Head of caudate nucleus (tissue), 42 donors: ENCODE data around the gene ISM1.

Experiments used
- DNase-seq, 42 donors: peaks; one replicate each; pipeline versions ENCODE4 v3.0.0 to v3.0.0-alpha.2; 2020 to 2021; ENCODE audit warnings: mixed read lengths in 7 of 42
- intact Hi-C: fragments of 100-400 bp; cut with DNase I; formaldehyde crosslinking; loops from one replicate; pipeline ENCODE4 v1.15.0; 2022

The ISM1 gene

DNA sequence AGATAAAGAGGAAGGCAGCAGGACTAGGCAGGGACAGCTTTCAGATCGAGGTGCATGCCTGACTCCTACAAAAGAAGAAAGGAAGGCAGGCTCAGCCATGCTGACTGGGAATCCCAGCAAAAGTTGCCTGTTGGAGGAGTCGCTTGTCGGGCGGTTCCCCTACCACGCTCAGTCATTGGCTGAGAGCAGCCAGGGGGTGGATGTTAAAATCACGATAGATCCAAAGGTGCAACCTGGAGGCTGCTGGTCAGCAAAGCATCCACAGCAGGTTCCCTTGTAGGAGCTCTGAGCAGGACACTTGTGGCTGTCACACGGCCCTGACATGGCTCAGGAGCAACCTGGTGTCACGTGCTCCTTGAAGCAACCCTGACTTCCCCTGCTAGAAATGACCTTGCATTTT is 74.6 kb downstream of the ISM1 start:
- intact Hi-C loops, result no loop called here
- DNase-seq, result no peak

DNA sequence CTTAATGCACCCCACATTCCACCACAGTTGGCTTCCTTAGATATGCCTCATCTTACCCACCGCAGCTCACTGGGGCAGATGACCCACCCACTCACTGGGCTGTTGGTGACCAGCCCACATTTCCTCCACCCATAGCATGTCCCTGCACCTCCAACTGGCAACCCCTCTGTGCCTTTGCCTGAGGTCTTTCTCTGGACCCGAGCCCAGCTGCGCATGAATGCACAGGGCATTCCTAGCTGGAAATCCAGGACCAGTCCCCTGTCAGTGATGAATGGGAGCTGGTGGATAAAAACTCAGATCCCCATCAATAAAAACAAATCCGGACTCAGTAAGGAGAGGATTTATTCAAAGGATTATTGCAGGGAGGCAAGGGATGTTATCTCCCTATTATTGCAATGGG is 75.0 kb downstream of the ISM1 start:
- intact Hi-C loops, result no loop called here
- DNase-seq, result no peak

GRCh38 chr20:13297147-13297899 is 76.2 kb downstream of the ISM1 start:
- intact Hi-C loops, result no loop called here
- no peak for DNase-seq

DNA sequence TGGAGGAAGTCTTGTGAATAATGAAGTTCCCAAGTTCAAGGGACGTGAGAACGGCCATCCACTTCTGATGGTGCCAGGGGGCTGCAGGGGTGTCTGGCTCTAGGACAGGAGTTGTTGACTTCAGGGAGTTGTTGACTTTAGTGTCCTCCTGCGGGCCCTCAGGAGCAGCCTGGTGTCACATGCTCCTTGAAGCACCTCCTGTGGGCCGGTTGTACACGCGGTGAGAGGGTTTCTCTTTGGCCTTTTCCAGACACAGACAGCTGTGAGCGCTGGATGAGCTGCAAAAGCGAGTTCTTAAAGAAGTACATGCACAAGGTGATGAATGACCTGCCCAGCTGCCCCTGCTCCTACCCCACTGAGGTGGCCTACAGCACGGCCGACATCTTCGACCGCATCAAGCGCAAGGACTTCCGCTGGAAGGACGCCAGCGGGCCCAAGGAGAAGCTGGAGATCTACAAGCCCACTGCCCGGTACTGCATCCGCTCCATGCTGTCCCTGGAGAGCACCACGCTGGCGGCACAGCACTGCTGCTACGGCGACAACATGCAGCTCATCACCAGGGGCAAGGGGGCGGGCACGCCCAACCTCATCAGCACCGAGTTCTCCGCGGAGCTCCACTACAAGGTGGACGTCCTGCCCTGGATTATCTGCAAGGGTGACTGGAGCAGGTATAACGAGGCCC is 77.8 kb downstream of the ISM1 start:
- intact Hi-C loops, result no loop called here
- no peak for DNase-seq

GRCh38 chr20:13299401-13299800 is 78.3 kb downstream of the ISM1 start:
- DNase-seq, result no peak
- intact Hi-C loops, result no loop called here

GRCh38 chr20:13301596-13301995 is 80.5 kb downstream of the ISM1 start:
- intact Hi-C loops, result no loop called here
- DNase-seq, result no peak

- intact Hi-C loops, result no loop called here
- DNase-seq, result peak in 19 of 42 donors; percentile 8 to 58 (median 24)
Measured at GRCh38 chr20:13302647-13303450, 81.8 kb downstream of the ISM1 start.

DNA sequence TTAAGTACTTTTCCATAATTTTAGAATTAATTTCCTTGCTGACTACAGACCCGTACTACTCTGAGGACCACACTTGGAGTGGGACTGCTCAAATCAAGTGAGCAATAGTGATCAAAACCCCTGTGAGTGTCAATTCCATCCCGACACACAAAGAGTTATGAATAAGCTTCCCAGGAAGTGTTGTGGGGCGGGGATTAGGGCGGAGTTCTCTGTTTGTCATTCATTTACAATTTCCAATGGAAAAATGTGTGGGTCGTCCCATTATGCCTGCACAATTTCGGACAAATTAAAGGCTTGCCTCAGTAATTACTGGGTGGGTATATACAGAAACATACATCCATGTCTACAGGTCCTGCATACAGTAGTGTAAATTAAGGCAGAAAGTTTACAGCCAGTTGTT is 84.2 kb downstream of the ISM1 start:
- intact Hi-C loops, result no loop called here
- no peak for DNase-seq

- DNase-seq, result no peak
- intact Hi-C loops, result no loop called here
Measured at GRCh38 chr20:13307562-13308163, 86.6 kb downstream of the ISM1 start.

- no peak for DNase-seq
- intact Hi-C loops, result no loop called here
Measured at GRCh38 chr20:13312300-13312699, 91.2 kb downstream of the ISM1 start.

GRCh38 chr20:13313201-13313600 is 92.1 kb downstream of the ISM1 start:
- DNase-seq, result no peak
- intact Hi-C loops, result no loop called here

GRCh38 chr20:13317439-13317838 is 96.4 kb downstream of the ISM1 start:
- DNase-seq, result no peak
- intact Hi-C loops, result no loop called here

- intact Hi-C loops, result no loop called here
- no peak for DNase-seq
Measured at GRCh38 chr20:13318871-13319521, 97.9 kb downstream of the ISM1 start.

- intact Hi-C loops, result no loop called here
- DNase-seq, result no peak
Measured at GRCh38 chr20:13320702-13321101, 99.6 kb downstream of the ISM1 start.

DNA sequence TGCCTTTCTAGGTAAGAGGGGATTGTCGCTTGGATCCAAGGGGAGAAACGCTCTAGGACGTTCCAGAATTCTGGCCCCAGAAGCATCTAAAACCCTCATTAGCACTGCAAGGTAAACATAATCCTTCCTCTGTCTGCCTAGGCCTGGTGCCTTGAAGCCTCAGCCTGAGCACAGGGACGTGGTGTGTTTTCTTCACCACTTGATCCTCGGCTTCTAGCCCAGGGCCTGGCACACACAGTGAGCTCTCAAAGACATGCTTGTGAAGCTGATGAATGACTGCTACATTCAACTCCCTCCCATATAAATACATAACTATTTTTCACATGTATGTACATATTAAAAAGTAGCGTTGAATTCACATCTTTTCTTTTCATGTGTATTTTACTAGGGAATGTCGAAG is 100.3 kb downstream of the ISM1 start:
- DNase-seq, result no peak
- intact Hi-C loops, result no loop called here

- no peak for DNase-seq
- intact Hi-C loops, result no loop called here
Measured at GRCh38 chr20:13322198-13322597, 101.1 kb downstream of the ISM1 start.

DNA sequence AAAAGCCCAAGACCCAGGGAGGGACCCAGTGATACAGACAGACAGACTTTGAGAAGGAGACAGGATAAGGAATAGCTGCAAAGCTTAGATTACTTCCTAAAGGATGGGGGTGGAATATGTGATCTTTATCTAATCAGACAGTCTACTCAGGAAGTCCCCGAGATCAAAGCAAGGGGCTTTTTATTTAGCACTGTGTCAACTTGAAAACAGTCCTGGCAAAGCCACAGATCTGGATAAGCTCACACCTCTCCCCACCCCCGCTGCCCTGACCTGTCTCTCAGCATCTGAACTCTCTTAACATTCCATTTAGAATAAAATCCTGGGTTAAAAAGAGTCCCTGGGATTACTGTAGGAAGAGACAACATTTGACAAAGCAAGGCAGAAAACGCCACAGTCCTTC is 101.5 kb downstream of the ISM1 start:
- no peak for DNase-seq
- intact Hi-C loops, result no loop called here

DNA sequence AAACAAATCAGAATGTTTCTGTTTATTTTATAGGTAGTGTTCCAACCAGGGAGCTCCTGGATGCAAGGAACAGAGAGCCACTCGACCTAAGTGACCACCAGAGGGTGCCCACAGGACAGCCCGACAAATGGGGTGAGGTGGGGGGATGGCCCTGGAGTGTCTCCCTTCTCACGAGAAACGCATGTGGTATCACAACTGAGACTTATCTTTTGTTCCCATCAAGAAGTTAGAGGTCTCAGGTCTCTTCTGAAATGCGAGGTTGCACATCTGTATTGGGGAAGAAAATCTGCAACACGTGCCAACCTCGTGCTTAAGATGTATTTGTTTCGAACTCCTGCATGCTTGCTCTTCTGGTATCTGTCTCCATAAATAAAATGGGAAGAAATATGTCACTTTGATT is 104.0 kb downstream of the ISM1 start:
- intact Hi-C loops, result no loop called here
- DNase-seq, result peak in 2 of 42 donors; percentile 5 to 14

- no peak for DNase-seq
- intact Hi-C loops, result no loop called here
Measured at GRCh38 chr20:13325796-13326340, 104.8 kb downstream of the ISM1 start.
